H1 (cell line): Measurements from ENCODE around the gene SMARCA2. TPM values are rescaled to one million over a fixed set of nuclear protein-coding genes. Genes with fewer than 3 reads are reported as not detected.

Experiments used
- CTCF ChIA-PET: fragments of 300-600 bp; sonication (Branson Sonifier 250); formaldehyde crosslinking; loops from one replicate; lab custom pipeline; 2021; ENCODE audit not compliant: partially characterized antibody; lab: Charles Lee
- POLR2A ChIA-PET: fragments of 300-600 bp; sonication (Branson Sonifier 250); formaldehyde crosslinking; loops from one replicate; lab custom pipeline; 2021; ENCODE audit warnings: inconsistent platforms; ENCODE audit not compliant: partially characterized antibody; lab: Charles Lee
- DNase-seq, 2 experiments: peaks; one replicate each; pipeline versions ENCODE4 v3.0.0 to v3.0.0-alpha.2; 2010 to 2022; ENCODE audit warnings: low spot score in 2 of 2, low read depth in 1 of 2, mixed read lengths in 1 of 2
- FAIRE-seq: peaks from 2 replicates; lab custom pipeline; 2011; peaks lifted over from hg19 to GRCh38; lab: Jason Lieb, UNC
- H2AFZ ChIP-seq: 2 replicates; pipeline ENCODE4 v1.8.1; 2012; ENCODE audit warnings: low read length, inconsistent platforms
- H2AK5ac ChIP-seq: 2 replicates; pipeline ENCODE4 v1.6.1; 2013; ENCODE audit warnings: low read depth, low read length
- H2BK120ac ChIP-seq: replicated peaks from 2 replicates; pipeline ENCODE3; 2013; ENCODE audit warnings: low read depth, low read length, inconsistent platforms
- H2BK12ac ChIP-seq: 2 replicates; pipeline ENCODE4 v1.6.1; 2013; ENCODE audit warnings: low read depth, low read length
- H2BK15ac ChIP-seq: 2 replicates; pipeline ENCODE4 v1.6.1; 2013; ENCODE audit warnings: low read length
- H2BK20ac ChIP-seq: 2 replicates; pipeline ENCODE4 v1.6.1; 2013; ENCODE audit warnings: low read length
- H2BK5ac ChIP-seq: 2 replicates; pipeline ENCODE4 v1.6.1; 2013; ENCODE audit warnings: low read depth, low read length
- H3K14ac ChIP-seq: 2 replicates; pipeline ENCODE4 v1.6.1; 2013; ENCODE audit warnings: inconsistent platforms; ENCODE audit not compliant: insufficient read length
- H3K18ac ChIP-seq: 2 replicates; pipeline ENCODE4 v1.6.1; 2013; ENCODE audit warnings: low read length; ENCODE audit errors: extremely low read depth
- H3K23ac ChIP-seq: 2 replicates; pipeline ENCODE4 v1.6.1; 2013; ENCODE audit warnings: inconsistent platforms; ENCODE audit not compliant: insufficient read length
- H3K23me2 ChIP-seq: 2 replicates; pipeline ENCODE4 v1.6.1; 2013; ENCODE audit warnings: low read depth, low read length
- H3K27ac ChIP-seq: 2 replicates; pipeline ENCODE4 v1.6.1; 2011; ENCODE audit warnings: low read depth, low read length, inconsistent platforms
- H3K27me3 ChIP-seq, 4 experiments: replicated peaks in 1 of 4; 1 replicate in 1 of 4; 2 replicates in 3 of 4; pipeline versions ENCODE4 v1.6.1 to v1.8.1; 2011 to 2013; ENCODE audit warnings: low read length in 3 of 4, mild to moderate bottlenecking in 3 of 4, inconsistent platforms in 2 of 4, mixed read lengths in 2 of 4, moderate library complexity in 1 of 4; ENCODE audit not compliant: control insufficient read depth in 3 of 4, insufficient read depth in 3 of 4; ENCODE audit errors: extremely low read depth in 1 of 4
- H3K36me3 ChIP-seq, 4 experiments: 2 replicates each; pipeline versions ENCODE4 v1.6.1 to v1.8.1; 2011 to 2013; ENCODE audit warnings: mild to moderate bottlenecking in 4 of 4, low read length in 3 of 4, moderate library complexity in 2 of 4, control low read depth in 1 of 4, inconsistent platforms in 1 of 4; ENCODE audit not compliant: insufficient read depth in 4 of 4, control insufficient read depth in 2 of 4
- H3K4ac ChIP-seq: replicated peaks from 2 replicates; pipeline ENCODE3; 2013; ENCODE audit warnings: low read length, low read depth, mixed read lengths, inconsistent platforms; ENCODE audit not compliant: insufficient read length
- H3K4me1 ChIP-seq, 4 experiments: replicated peaks in 1 of 4; 1 replicate in 1 of 4; 2 replicates in 3 of 4; pipeline versions ENCODE4 v1.6.1 to v1.8.1; 2011 to 2013; ENCODE audit warnings: low read length in 3 of 4, inconsistent platforms in 2 of 4, mixed read lengths in 1 of 4; ENCODE audit not compliant: insufficient read depth in 4 of 4, control insufficient read depth in 3 of 4
- H3K4me2 ChIP-seq, 2 experiments: 2 replicates each; pipeline versions ENCODE4 v1.6.1 to v1.8.1; 2011 to 2013; ENCODE audit warnings: low read depth in 2 of 2, low read length in 2 of 2, control low read depth in 1 of 2, inconsistent platforms in 1 of 2, mild to moderate bottlenecking in 1 of 2; ENCODE audit not compliant: insufficient read depth in 1 of 2
- H3K4me3 ChIP-seq, 4 experiments: fragments of 200-600, 300-600 bp in 1 of 4; sonication (generic), shearing (Covaris generic), sonication (Bioruptor Twin) in 1 of 4; 2 replicates each; pipeline versions ENCODE4 v1.5.1 to v1.8.1; 2011 to 2016; ENCODE audit warnings: low read length in 4 of 4, low read depth in 3 of 4, control low read depth in 2 of 4, inconsistent platforms in 2 of 4, mild to moderate bottlenecking in 2 of 4, mixed read lengths in 1 of 4, moderate library complexity in 1 of 4; ENCODE audit not compliant: insufficient read depth in 2 of 4; ENCODE audit errors: extremely low read depth in 1 of 4
- H3K56ac ChIP-seq: replicated peaks from 2 replicates; pipeline ENCODE3; 2013; ENCODE audit warnings: low read depth, mild to moderate bottlenecking, mixed read lengths, low read length, inconsistent platforms; ENCODE audit not compliant: insufficient read length
- H3K79me1 ChIP-seq: 2 replicates; pipeline ENCODE4 v1.6.1; 2013; ENCODE audit warnings: low read depth, low read length, control low read depth
- H3K79me2 ChIP-seq, 2 experiments: 2 replicates each; pipeline versions ENCODE4 v1.6.1 to v1.8.1; 2012 to 2013; ENCODE audit warnings: low read length in 2 of 2, mild to moderate bottlenecking in 2 of 2, inconsistent platforms in 1 of 2; ENCODE audit not compliant: insufficient read depth in 2 of 2, control insufficient read depth in 1 of 2
- H3K9ac ChIP-seq, 4 experiments: replicated peaks in 1 of 4; 1 replicate in 1 of 4; 2 replicates in 3 of 4; pipeline versions ENCODE4 v1.6.1 to v1.8.1; 2011 to 2013; ENCODE audit warnings: low read depth in 3 of 4, low read length in 3 of 4, control low read depth in 2 of 4, mild to moderate bottlenecking in 2 of 4, moderate library complexity in 2 of 4, inconsistent platforms in 1 of 4; ENCODE audit errors: extremely low read depth in 1 of 4
- H3K9me3 ChIP-seq, 2 experiments: 2 replicates each; pipeline versions ENCODE4 v1.6.1 to v1.8.1; 2012 to 2013; ENCODE audit warnings: mild to moderate bottlenecking in 2 of 2, moderate library complexity in 2 of 2, control low read depth in 1 of 2, inconsistent platforms in 1 of 2, low read depth in 1 of 2, low read length in 1 of 2, mixed read lengths in 1 of 2; ENCODE audit not compliant: insufficient read depth in 2 of 2
- H4K20me1 ChIP-seq, 2 experiments: replicated peaks in 1 of 2; 2 replicates each; pipeline versions ENCODE3 to v1.8.1; 2011 to 2013; ENCODE audit warnings: inconsistent platforms in 2 of 2, low read length in 2 of 2, mild to moderate bottlenecking in 1 of 2; ENCODE audit not compliant: insufficient read depth in 2 of 2, control insufficient read depth in 1 of 2
- H4K5ac ChIP-seq: 2 replicates; pipeline ENCODE4 v1.6.1; 2013; ENCODE audit warnings: low read length, low read depth, mixed read lengths, inconsistent platforms; ENCODE audit not compliant: insufficient read length
- H4K8ac ChIP-seq: 2 replicates; pipeline ENCODE4 v1.8.0; 2013; ENCODE audit warnings: mild to moderate bottlenecking, moderate library complexity, low read length, inconsistent platforms; ENCODE audit not compliant: insufficient read depth; ENCODE audit errors: extremely low read depth
- H4K91ac ChIP-seq: replicated peaks from 2 replicates; pipeline ENCODE3; 2013; ENCODE audit warnings: low read length, mixed read lengths, inconsistent platforms; ENCODE audit not compliant: insufficient read length
- POU5F1 ChIP-seq: IDR thresholded peaks from 2 replicates; pipeline ENCODE4 v1.6.1; 2011; ENCODE audit warnings: low read depth, mild to moderate bottlenecking, low read length, moderate library complexity
- RAD21 ChIP-seq, 2 experiments: IDR thresholded peaks in 1 of 2; conservative IDR thresholded peaks in 1 of 2; 2 replicates each; pipeline ENCODE4 v1.6.1; 2011; ENCODE audit warnings: low read depth in 2 of 2, low read length in 2 of 2, improper control_type of control experiment in 1 of 2, inconsistent platforms in 1 of 2, mild to moderate bottlenecking in 1 of 2, moderate library complexity in 1 of 2
- WGBS, 2 experiments: shearing (Covaris generic) in 1 of 2; methylation state at CpG; one replicate each; pipeline versions ENCODE4 v1.1.6 to v1.1.7; 2013 to 2015; ENCODE audit warnings: low lambda C conversion rate in 2 of 2, mixed read lengths in 2 of 2, inconsistent platforms in 1 of 2, low coverage in 1 of 2, missing lambda C conversion rate in 1 of 2; ENCODE audit not compliant: insufficient replicate concordance in 2 of 2, insufficient coverage in 1 of 2, insufficient read length in 1 of 2; ENCODE audit errors: extremely low coverage in 1 of 2, missing lambda C conversion rate in 1 of 2; 5-methylcytosine and 5-hydroxymethylcytosine counted together
- polyA plus RNA-seq, 7 experiments: library from polyadenylated mRNA; depleted of rRNA in 3 of 7; stranded (reverse) in 5 of 7; unstranded in 2 of 7; fragments of >200 nt in 5 of 7; fragments of 200-250 nt in 2 of 7; gene quantifications; 1 replicate in 5 of 7; 2 replicates in 1 of 7; 4 replicates in 1 of 7; pipeline versions ENCODE4 v1.2.1 to v1.2.3, GENCODE V29; 2011 to 2013; ENCODE audit warnings: missing spikeins in 2 of 7, mixed read lengths in 2 of 7
- total RNA-seq: library from RNA; stranded (reverse); fragmentation: NEBNext Ultra II Directional; extraction: Animal tissue kit (Norgen Biotek cat#: 25700); gene quantifications from 2 replicates; pipeline ENCODE4 v1.2.1, GENCODE V29; 2021

SMARCA2 gene
- total and polyA plus RNA-seq, 2 of the 8 experiments (the other 6 are each of a cell fraction or from before 2014, with no cell fraction given), result 6.3 to 21.7 TPM

GRCh38 chr9:2230362-2230761, 215.2 kb downstream of the SMARCA2 start:
- Histone ChIP-seq H3K23me2 (peaks cover 2% of the 10 kb centered on the region; the same call in 1 of the 2 replicates), H2AK5ac (no peak overlapping the region), H4K20me1 (no peaks in the 10 kb centered on the region), H2BK15ac (no peak overlapping the region), H3K9me3 (peaks cover 0 to 2% of the 10 kb centered on the region in 2 experiments; a peak in 1 of 4 replicates), H2AFZ (no peak overlapping the region)
- POLR2A ChIA-PET, result interaction anchor here (1.2 to 1.7 kb wide), 2 partner anchors 11 to 13 kb away, joined by 4 to 7 read pairs; no protein-coding TSS in a partner anchor
- 93% methylated on average over 2 of the region's 2 CpGs; no CpG with 5 or more reads in 1 of the 2 experiments for WGBS, 2 experiments
- DNase-seq, result no peak
- TF ChIP-seq RAD21 (IDR thresholded peaks at IDR 0.05 in 1 of 2, conservative IDR thresholded peaks at IDR 0.05 in 1 of 2; ENCODE audit: low read depth in 2 of 2, low read length in 2 of 2) (peak; percentile 33 to 45; a peak in 3 of 4 replicates), POU5F1 (no peak)
- TF ChIP-seq, all 59 proteins: peak for 1
- Histone ChIP-seq H2BK120ac (no peak overlapping the region), H3K14ac (no peak overlapping the region), H3K79me2 (no peaks in the 10 kb centered on the region), H3K27ac (no peak overlapping the region), H3K4me2 (no peak overlapping the region), H4K91ac (no peak overlapping the region), H3K18ac (no peak overlapping the region), H4K5ac (no peak overlapping the region), H2BK5ac (no peak overlapping the region), H3K4me3 (no peak overlapping the region), H3K4ac (no peak overlapping the region), H3K4me1 (no peaks in the 10 kb centered on the region), H3K23ac (no peak overlapping the region), H2BK20ac (no peak overlapping the region), H3K79me1 (no peaks in the 10 kb centered on the region; the same call in 1 of the 2 replicates), H3K56ac (no peak overlapping the region), H4K8ac (no peak overlapping the region), H2BK12ac (no peak overlapping the region), H3K27me3 (no peaks in the 10 kb centered on the region), H3K9ac (no peak overlapping the region), H3K36me3 (no peaks in the 10 kb centered on the region)
- CTCF ChIA-PET, result interaction anchor here (0.6 to 7.3 kb wide), 14 partner anchors 11 to 397 kb away, joined by 3 to 48 read pairs (median 4); no protein-coding TSS in a partner anchor
- FAIRE-seq, result no peak
